Vagina (tissue), 2 donors: ENCODE results near the gene CCNA2.

Experiments
- POLR2A ChIP-seq, 2 donors: fragments of 450-650 bp; IDR thresholded peaks; one replicate each; pipeline ENCODE4 v1.6.1; 2017; ENCODE audit warnings: antibody characterized with exemption in 2 of 2, mild to moderate bottlenecking in 2 of 2, moderate library complexity in 2 of 2
- POLR2AphosphoS5 ChIP-seq, 2 donors: sonication (generic); formaldehyde crosslinking; IDR thresholded peaks; one replicate each; pipeline ENCODE4 v1.9.0; 2017; ENCODE audit warnings: antibody characterized with exemption in 2 of 2, mild to moderate bottlenecking in 2 of 2, low read depth in 1 of 2; ENCODE audit not compliant: insufficient read depth in 1 of 2
- TF ChIP-seq, protein P1 (sequence below), 3 experiments: fragments of 450-650 bp in 2 of 3; fragments of 200-600 bp in 1 of 3; sonication (generic) in 1 of 3; IDR thresholded peaks; one replicate each; pipeline ENCODE4 v1.5.1; 2017 to 2019; ENCODE audit warnings: antibody characterized with exemption in 3 of 3, mild to moderate bottlenecking in 2 of 3, moderate library complexity in 2 of 3

GRCh38 chr4:121791481-121791880 lies 32.2 kb downstream of the CCNA2 start:
- TF ChIP-seq, protein P1, sequence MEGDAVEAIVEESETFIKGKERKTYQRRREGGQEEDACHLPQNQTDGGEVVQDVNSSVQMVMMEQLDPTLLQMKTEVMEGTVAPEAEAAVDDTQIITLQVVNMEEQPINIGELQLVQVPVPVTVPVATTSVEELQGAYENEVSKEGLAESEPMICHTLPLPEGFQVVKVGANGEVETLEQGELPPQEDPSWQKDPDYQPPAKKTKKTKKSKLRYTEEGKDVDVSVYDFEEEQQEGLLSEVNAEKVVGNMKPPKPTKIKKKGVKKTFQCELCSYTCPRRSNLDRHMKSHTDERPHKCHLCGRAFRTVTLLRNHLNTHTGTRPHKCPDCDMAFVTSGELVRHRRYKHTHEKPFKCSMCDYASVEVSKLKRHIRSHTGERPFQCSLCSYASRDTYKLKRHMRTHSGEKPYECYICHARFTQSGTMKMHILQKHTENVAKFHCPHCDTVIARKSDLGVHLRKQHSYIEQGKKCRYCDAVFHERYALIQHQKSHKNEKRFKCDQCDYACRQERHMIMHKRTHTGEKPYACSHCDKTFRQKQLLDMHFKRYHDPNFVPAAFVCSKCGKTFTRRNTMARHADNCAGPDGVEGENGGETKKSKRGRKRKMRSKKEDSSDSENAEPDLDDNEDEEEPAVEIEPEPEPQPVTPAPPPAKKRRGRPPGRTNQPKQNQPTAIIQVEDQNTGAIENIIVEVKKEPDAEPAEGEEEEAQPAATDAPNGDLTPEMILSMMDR (IDR thresholded peaks at IDR 0.05): no peak
- no peak for TF ChIP-seq POLR2A (IDR thresholded peaks at IDR 0.05)
- no peak for TF ChIP-seq POLR2AphosphoS5 (IDR thresholded peaks at IDR 0.05; ENCODE audit: insufficient read depth in 1 of 2, low read depth in 1 of 2)
